Measurements from ENCODE around the gene SHOC2. TPM values are rescaled to one million over a fixed set of nuclear protein-coding genes. Genes with fewer than 3 reads are reported as not detected.

Gene SHOC2
- total and polyA plus RNA-seq, 2 of the 4 experiments (the other 2 are of a cell fraction): 13.4 to 47.5 TPM

GRCh38 chr10:110989016-110989415 lies 69.6 kb downstream of the SHOC2 start:
- no peak overlapping the region for H4K5ac ChIP-seq (ENCODE audit: low read depth, low read length)
- POLR2A ChIA-PET (ENCODE audit: unreplicated experiment): no interaction called here
- no peak overlapping the region for H4K91ac ChIP-seq (ENCODE audit: insufficient read depth, low read depth, low read length)
- no peak overlapping the region for H2BK5ac ChIP-seq (ENCODE audit: low read depth, low read length, poor library complexity, severe bottlenecking)
- H3K9me1 ChIP-seq (ENCODE audit: insufficient read depth, low read length): no peaks in the 10 kb centered on the region
- no peaks in the 10 kb centered on the region for H3K36me3 ChIP-seq (ENCODE audit: control insufficient read depth, insufficient read depth, low read length)
- H3K27me3 ChIP-seq (ENCODE audit: control insufficient read depth, insufficient read depth, low read length): no peaks in the 10 kb centered on the region
- H3K9me3 ChIP-seq (ENCODE audit: control insufficient read depth, insufficient read depth, low read length): no peaks in the 10 kb centered on the region
- peaks cover 7% of the 10 kb centered on the region; the same call in 1 of the 2 replicates for H4K20me1 ChIP-seq (ENCODE audit: insufficient read depth, low read length)
- no peak overlapping the region for H4K8ac ChIP-seq (ENCODE audit: low read depth in 2 of 2, low read length in 2 of 2)
- no peak for ATAC-seq (ENCODE audit: low read depth)
- no peak overlapping the region for H3K27ac ChIP-seq (ENCODE audit: insufficient read depth, low read length)
- no peak overlapping the region for H3K18ac ChIP-seq (ENCODE audit: low read depth, low read length)
- H3K14ac ChIP-seq (replicated peaks; ENCODE audit: low read depth, low read length): no peak overlapping the region
- no peak overlapping the region for H2AFZ ChIP-seq (replicated peaks; ENCODE audit: low read length, poor library complexity)
- no TSS peak for BruUV-seq (replicated peaks)
- no peak overlapping the region for H2BK15ac ChIP-seq (ENCODE audit: low read depth, low read length)
- peaks cover 16 to 21% of the 10 kb centered on the region in 2 experiments for H3K79me1 ChIP-seq (ENCODE audit: low read depth in 1 of 2, low read length in 2 of 2)
- H2AK9ac ChIP-seq (replicated peaks; ENCODE audit: low read depth, low read length, poor library complexity): no peak overlapping the region
- no peak overlapping the region for H3K9ac ChIP-seq (ENCODE audit: low read depth, low read length)
- no CpG with 5 or more reads among the region's 1 CpG for WGBS, 2 experiments (ENCODE audit: extremely low coverage in 2 of 2, insufficient read length in 1 of 2)
- CTCF ChIA-PET: no interaction called here
- H3K4me2 ChIP-seq (ENCODE audit: low read depth, low read length): no peak overlapping the region
- dilution Hi-C loops (cut with HindIII; ENCODE audit: low sequenced_read_pairs, unreplicated experiment) (no loop called here), intact Hi-C loops (cut with micrococcal nuclease) (loop anchor here (5.0 kb wide), 1 partner anchor 57 kb away; no protein-coding TSS in a partner anchor), in situ Hi-C loops (cut with MboI; ENCODE audit: low sequenced_read_pairs) (no loop called here)
- H3K4ac ChIP-seq (ENCODE audit: low read depth, low read length): no peak overlapping the region
- peak; percentile 52 for DNase-seq
- no peak overlapping the region for H3K4me3 ChIP-seq (ENCODE audit: insufficient read depth, low read depth, low read length)
- H3K4me1 ChIP-seq (ENCODE audit: control insufficient read depth, insufficient read depth, low read length): peaks cover 1% of the 10 kb centered on the region; the same call in 1 of the 2 replicates
- H2BK120ac ChIP-seq (ENCODE audit: low read depth, low read length): no peak overlapping the region
- H2BK20ac ChIP-seq (ENCODE audit: low read depth, low read length): no peak overlapping the region
- no peak overlapping the region for H3K56ac ChIP-seq (ENCODE audit: extremely low read depth, insufficient read depth, low read length)
- TF ChIP-seq CEBPB (IDR thresholded peaks at IDR 0.05; ENCODE audit: low read depth, low read length): peak; percentile 76
- no peak for TF ChIP-seq FOS (IDR thresholded peaks at IDR 0.05; ENCODE audit: low read depth, low read length)
- no peak for TF ChIP-seq SMC3 (IDR thresholded peaks at IDR 0.05; ENCODE audit: low read depth, low read length)
- TF ChIP-seq NFE2L2 (IDR thresholded peaks at IDR 0.05; ENCODE audit: low read depth, low read length): no peak
- no peak for TF ChIP-seq USF2 (IDR thresholded peaks at IDR 0.05; ENCODE audit: low read depth, low read length)
- no peak for TF ChIP-seq POLR2A (IDR thresholded peaks at IDR 0.05; ENCODE audit: low read depth, low read length)
- TF ChIP-seq CTCF (conservative IDR thresholded peaks at IDR 0.05; ENCODE audit: low read depth, low read length): no peak
- no peak for TF ChIP-seq RCOR1 (IDR thresholded peaks at IDR 0.05; ENCODE audit: insufficient replicate concordance, low read length)
- no peak for TF ChIP-seq MXI1 (IDR thresholded peaks at IDR 0.05; ENCODE audit: borderline replicate concordance, low read depth, low read length)
- peak; percentile 35; the same call in 1 of the 2 replicates for TF ChIP-seq MAFK (IDR thresholded peaks at IDR 0.05; ENCODE audit: low read depth, low read length)
- TF ChIP-seq RFX5 (IDR thresholded peaks at IDR 0.05; ENCODE audit: low read depth, low read length): no peak
- no peak overlapping the region for H3K23ac ChIP-seq (ENCODE audit: low read depth, low read length)
- no peak overlapping the region for H2AK5ac ChIP-seq (ENCODE audit: low read depth, low read length)

All from IMR-90 (cell line).